Thoracic aorta (tissue), 2 donors: ENCODE measurements around the gene PDCD10. TPM values are rescaled to one million over a fixed set of nuclear protein-coding genes. Genes with fewer than 3 reads are reported as not detected.

Experiments used
- ATAC-seq: fragments of 150-250 bp; one replicate; pipeline ENCODE4 v1.8.0; 2017; ENCODE audit warnings: low read depth; ENCODE audit not compliant: insufficient number of reproducible peaks, low FRiP score
- DNase-seq: peaks from one replicate; pipeline ENCODE4 v3.0.0-alpha.2; 2020; ENCODE audit warnings: low spot score
- H3K27ac ChIP-seq, 2 donors: fragments of 200-600 bp; sonication (generic); 1 replicate in 1 of 2; 2 replicates in 1 of 2; pipeline ENCODE4 v1.5.1; 2016; ENCODE audit warnings: mild to moderate bottlenecking in 2 of 2, moderate library complexity in 2 of 2
- H3K27me3 ChIP-seq: fragments of 200-600 bp; sonication (generic); replicated peaks from 2 replicates; pipeline ENCODE4 v1.6.0; 2016; ENCODE audit warnings: mild to moderate bottlenecking; ENCODE audit not compliant: insufficient read depth
- H3K36me3 ChIP-seq: fragments of 200-600 bp; sonication (generic); one replicate; pipeline ENCODE4 v1.5.1; 2016
- H3K4me1 ChIP-seq, 2 donors: fragments of 200-600 bp; sonication (generic); 1 replicate in 1 of 2; 2 replicates in 1 of 2; pipeline versions ENCODE4 v1.5.1 to v1.6.0; 2016; ENCODE audit warnings: low read depth in 2 of 2, mild to moderate bottlenecking in 1 of 2; ENCODE audit not compliant: control insufficient read depth in 1 of 2
- H3K4me3 ChIP-seq: fragments of 200-600 bp; sonication (generic); 2 replicates; pipeline ENCODE4 v1.5.1; 2016; ENCODE audit warnings: mild to moderate bottlenecking
- H3K9me3 ChIP-seq: fragments of 200-600 bp; sonication (generic); 2 replicates; pipeline ENCODE4 v1.5.1; 2016
- total RNA-seq, 2 donors: library from RNA; depleted of rRNA; stranded (reverse); fragments of >200 nt; gene quantifications; one replicate each; pipeline versions ENCODE4 v1.1.0 to v1.2.3, GENCODE V29; 2016
- TF ChIP-seq, protein P1 (sequence below): fragments of 200-600 bp; sonication (generic); IDR thresholded peaks from one replicate; pipeline ENCODE4 v1.5.1; 2019; ENCODE audit warnings: antibody characterized with exemption

Gene PDCD10
- total RNA-seq, 2 donors from 2014 or later: 55.5 to 77.3 TPM

DNA sequence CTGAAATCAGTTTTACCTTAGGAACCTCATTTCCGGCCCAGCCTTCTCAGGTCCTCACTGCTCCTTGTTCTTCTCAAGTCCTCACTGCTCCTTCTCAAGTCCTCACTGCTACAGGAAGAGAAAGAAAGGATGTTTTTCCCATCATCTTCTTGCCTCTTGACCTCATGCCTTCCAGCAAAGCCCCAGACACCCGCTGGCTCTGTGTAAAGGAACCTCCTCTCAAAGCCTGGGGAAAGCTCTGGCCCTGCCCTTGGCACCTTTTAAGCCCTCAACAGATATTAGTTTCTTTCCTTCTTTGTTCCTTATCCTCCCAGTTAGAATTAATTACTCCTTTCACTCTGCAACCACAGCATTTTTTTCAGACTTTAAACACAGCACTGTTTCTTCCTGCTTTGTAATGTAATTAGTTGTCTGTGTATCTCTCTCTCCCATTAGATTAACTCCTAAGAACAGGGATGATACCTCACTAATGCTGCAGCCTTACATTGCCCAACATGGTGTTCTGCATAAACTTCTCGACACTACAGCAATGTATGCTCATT lies 76.9 kb downstream of the PDCD10 start:
- TF ChIP-seq, protein P1, sequence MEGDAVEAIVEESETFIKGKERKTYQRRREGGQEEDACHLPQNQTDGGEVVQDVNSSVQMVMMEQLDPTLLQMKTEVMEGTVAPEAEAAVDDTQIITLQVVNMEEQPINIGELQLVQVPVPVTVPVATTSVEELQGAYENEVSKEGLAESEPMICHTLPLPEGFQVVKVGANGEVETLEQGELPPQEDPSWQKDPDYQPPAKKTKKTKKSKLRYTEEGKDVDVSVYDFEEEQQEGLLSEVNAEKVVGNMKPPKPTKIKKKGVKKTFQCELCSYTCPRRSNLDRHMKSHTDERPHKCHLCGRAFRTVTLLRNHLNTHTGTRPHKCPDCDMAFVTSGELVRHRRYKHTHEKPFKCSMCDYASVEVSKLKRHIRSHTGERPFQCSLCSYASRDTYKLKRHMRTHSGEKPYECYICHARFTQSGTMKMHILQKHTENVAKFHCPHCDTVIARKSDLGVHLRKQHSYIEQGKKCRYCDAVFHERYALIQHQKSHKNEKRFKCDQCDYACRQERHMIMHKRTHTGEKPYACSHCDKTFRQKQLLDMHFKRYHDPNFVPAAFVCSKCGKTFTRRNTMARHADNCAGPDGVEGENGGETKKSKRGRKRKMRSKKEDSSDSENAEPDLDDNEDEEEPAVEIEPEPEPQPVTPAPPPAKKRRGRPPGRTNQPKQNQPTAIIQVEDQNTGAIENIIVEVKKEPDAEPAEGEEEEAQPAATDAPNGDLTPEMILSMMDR: no peak

DNA sequence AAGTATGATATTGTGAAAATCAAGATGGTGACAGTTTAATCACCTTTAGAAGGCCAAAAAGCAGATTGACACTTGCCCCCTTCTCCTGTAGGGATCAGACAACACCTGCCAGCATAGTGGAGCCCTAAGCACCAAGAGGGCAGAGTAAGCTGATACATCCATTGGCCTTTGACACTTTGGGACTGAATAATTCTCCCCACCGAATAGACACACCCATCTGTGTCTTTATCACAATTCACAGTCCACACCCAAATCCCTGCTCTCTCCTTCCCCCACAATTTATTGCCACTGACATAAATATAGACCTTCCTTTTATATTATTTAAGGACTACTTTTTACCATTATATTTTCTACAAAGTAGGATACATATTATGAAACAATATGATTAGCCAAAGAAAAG lies 77.9 kb downstream of the PDCD10 start:
- Histone ChIP-seq H3K9me3 (no peaks in the 10 kb centered on the region), H3K4me3 (no peak overlapping the region), H3K36me3 (no peaks in the 10 kb centered on the region), H3K4me1 (no peaks in the 10 kb centered on the region), H3K27ac (no peak overlapping the region), H3K27me3 (no peaks in the 10 kb centered on the region)
- no peak for ATAC-seq
- no peak for DNase-seq
- TF ChIP-seq, protein P1: no peak

More for the DNA sequence above, 76.9 kb downstream of the PDCD10 start:
- no peaks in the 10 kb centered on the region for H3K36me3 ChIP-seq
- H3K9me3 ChIP-seq: no peaks in the 10 kb centered on the region
- ATAC-seq: no peak
- H3K4me1 ChIP-seq: no peaks in the 10 kb centered on the region
- H3K4me3 ChIP-seq: no peak overlapping the region
- H3K27me3 ChIP-seq: no peaks in the 10 kb centered on the region
- no peak for DNase-seq
- H3K27ac ChIP-seq: no peak overlapping the region

DNA sequence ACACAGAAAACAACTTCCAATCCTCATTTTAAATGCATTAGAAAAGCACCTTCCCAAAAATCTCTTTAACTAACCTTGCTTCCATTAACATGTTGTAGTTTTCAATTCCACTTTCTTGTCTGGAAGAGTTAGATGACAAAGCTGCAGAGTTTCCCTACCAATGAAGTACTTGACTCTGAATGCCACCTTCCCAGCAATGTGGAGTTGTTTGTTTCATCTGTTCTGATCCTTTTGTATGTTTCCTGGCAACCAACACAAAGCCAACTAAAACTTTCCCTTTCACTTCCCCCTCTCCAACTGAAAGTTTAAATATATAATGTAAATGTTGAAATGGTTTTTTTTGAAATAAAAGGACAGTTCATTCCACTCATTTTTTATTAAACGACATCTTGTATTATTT lies 80.9 kb downstream of the PDCD10 start, which contains the start of gene WDR49:
WDR49 (minus strand) TSS at position 183 of the 400 bp plus-strand sequence. CDS start 517 bp downstream, outside the sequence.
- Histone ChIP-seq H3K27ac (no peak within 1 kb of the TSS), H3K36me3 (no peaks in the 10 kb centered on the region), H3K9me3 (no peaks in the 10 kb centered on the region), H3K4me1 (no peaks in the 10 kb centered on the region), H3K27me3 (no peaks in the 10 kb centered on the region), H3K4me3 (no peak within 1 kb of the TSS)
- TF ChIP-seq, protein P1: no peak
- DNase-seq (no peak), ATAC-seq (no peak)

DNA sequence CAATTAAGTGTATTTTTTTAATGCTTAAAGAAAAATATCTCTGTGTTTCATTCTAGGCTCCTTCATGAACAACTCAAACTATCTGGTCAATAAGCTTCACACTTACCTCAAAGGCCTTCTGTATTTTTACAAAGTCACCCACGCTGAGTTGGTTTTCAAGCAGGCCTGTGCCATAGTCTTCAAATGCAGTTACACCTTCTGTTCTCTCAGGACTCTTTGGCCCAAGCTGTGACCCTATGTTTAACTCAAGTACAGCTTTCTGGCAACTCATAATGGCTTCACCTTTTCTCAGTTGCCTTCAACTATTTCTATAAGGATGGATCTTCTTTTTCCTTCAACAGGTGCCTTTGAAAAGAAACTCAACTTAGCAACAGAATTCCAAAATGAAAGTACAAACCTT lies 81.5 kb downstream of the PDCD10 start:
- H3K27ac ChIP-seq: no peak overlapping the region
- TF ChIP-seq, protein P1: no peak
- H3K36me3 ChIP-seq: no peaks in the 10 kb centered on the region
- no peak overlapping the region for H3K4me3 ChIP-seq
- ATAC-seq (no peak), DNase-seq (no peak)
- H3K27me3 ChIP-seq: no peaks in the 10 kb centered on the region
- H3K9me3 ChIP-seq: no peaks in the 10 kb centered on the region
- H3K4me1 ChIP-seq: no peaks in the 10 kb centered on the region

DNA sequence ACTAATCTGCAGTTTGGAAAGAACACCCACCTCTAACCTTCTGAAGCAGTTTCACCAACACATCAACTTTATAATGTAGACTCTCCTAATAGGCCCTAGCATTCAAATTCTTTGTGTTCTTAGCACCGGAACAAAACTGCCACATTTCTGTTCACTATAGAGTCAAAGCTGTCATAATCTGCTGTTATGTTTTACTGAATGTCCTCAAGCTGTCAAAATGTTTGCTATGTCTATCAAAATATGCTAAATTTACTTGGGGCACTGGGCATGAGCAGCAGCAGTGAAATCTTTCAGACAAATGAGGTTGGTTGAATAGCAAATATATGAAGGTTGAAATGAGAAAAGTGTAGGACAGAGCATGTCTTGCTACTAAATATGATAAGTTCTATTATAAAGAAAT lies 82.9 kb downstream of the PDCD10 start:
- H3K36me3 ChIP-seq: no peaks in the 10 kb centered on the region
- no peaks in the 10 kb centered on the region for H3K9me3 ChIP-seq
- no peak overlapping the region for H3K4me3 ChIP-seq
- ATAC-seq: no peak
- TF ChIP-seq, protein P1: no peak
- no peaks in the 10 kb centered on the region for H3K4me1 ChIP-seq
- no peak for DNase-seq
- no peaks in the 10 kb centered on the region for H3K27me3 ChIP-seq
- no peak overlapping the region for H3K27ac ChIP-seq
